GM18873 (cell line): ENCODE results near the gene INKA2.
"Not testable (repeated sequence)": the region's sequence is repeated elsewhere in the genome, so short reads cannot be mapped to it uniquely, and the experiment has no call there.

ENCODE experiments used
- ATAC-seq: cut with Tn5 transposase; IDR thresholded peaks from one replicate; pipeline ENCODE4 v1.9.1; 2021; ENCODE audit warnings: mild to moderate bottlenecking, moderate library complexity, moderate number of reproducible peaks; ENCODE audit not compliant: unreplicated experiment, low FRiP score

INKA2 gene

DNA sequence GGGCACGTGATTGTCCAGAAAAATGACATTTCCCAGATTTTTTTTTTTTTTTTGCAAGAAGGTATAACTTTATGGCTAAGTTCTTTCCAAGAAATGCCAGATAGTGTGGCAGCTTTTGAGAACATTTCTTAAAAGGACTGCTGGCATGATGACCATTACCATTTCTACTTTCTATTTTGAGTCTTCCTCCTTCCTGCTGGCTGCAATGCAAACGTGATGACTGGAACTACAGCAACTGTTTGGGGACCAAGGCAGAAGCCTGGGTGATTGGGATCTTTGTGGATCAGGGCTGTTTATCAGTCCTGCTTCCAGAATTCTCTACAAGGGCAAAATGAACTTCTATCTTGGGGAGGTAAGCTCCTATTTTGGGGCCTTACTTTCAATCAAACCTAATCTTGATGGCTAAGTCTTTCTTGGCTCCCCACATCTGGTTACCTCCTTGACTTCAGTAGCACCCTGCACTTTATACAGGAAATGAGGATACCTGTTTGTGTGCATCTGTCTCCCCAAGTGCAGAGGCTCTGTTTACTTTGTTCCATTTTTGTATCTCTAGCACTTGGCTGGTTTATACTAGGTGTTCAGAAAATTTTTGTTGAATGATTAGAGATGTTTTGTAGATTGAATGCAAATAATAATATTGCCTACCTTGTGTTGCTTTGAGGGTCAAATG, 12.8 kb upstream of the INKA2 start:
- no peak for ATAC-seq

DNA sequence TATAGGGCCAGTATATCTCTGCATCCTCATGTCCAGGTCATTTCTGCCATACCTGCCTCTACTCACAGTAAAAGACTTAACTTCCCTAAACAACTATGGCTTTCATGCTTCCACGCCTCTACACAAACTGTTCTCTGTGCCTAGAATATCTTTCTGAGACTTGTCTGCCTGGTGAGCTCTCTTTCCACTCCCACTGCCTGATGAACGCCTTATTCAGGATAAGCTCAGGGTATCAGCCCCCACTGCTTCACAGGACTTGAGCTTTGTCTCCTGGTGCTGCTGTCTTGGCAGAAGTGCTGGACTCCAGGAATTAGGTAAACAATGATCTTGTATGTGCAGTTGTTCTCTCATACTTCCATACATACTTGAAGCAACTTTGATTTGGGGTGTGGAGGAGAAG, 11.7 kb upstream of the INKA2 start:
- no peak for ATAC-seq

DNA sequence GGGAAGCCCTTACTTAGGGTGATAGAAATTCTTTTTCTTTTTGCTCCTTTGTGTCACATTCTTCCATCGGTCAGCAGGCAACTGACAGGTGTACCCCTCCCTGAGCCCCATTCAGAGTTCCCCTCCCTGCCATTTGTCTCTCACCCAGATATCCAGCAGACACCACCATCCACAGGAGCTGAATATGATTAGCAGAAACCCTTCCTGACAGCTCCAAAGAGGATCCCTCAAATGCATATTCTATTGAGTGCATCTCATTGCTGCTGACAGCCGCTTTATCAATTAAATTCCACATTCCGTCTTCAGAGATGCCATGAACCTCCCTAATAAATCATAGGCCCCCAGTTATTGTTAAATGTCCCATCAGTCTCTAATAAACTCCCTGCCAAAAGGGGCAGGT, 10.4 kb upstream of the INKA2 start:
- no peak for ATAC-seq

DNA sequence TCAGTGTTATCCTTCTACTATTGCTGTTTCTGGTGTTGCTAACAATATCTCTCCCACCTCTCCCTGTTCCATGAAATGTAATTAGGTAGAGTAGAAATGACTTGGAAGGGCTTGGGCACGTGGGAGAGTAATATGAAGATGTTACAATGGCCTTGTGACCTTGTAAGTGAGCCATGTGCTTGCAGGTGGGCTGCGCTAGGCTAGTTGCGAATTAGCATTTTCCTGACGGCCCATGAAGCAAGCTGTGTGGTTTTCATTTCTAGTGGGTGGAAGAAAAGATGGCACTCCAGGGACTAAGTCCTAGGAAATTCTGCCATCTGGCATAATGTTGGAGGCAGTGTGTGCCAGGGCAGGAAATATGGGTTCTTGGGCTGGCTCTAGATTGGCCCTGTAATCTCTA, 8.8 kb upstream of the INKA2 start:
- ATAC-seq: no peak

DNA sequence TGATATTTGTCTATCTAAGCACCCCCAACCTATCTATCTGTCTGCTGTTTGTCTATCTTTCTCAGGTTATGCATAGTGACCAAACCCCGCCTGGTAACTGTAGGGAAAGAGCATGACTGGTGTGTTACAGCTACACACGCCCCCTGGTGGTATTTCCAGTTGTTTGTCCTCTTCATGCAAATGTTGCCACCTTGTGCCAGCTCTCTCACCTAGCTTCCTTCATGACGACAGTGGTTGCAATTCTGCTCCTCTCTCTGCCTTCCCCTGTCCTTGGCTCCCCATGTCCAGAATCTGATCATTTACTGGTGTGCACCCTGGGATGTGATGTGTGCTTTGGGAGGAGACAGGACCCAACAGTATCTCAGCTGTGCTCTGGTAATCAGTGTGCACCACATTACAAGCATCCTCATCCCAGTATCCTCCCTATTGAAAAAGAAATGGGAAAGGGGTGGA, 8.1 kb upstream of the INKA2 start:
- ATAC-seq: no peak

DNA sequence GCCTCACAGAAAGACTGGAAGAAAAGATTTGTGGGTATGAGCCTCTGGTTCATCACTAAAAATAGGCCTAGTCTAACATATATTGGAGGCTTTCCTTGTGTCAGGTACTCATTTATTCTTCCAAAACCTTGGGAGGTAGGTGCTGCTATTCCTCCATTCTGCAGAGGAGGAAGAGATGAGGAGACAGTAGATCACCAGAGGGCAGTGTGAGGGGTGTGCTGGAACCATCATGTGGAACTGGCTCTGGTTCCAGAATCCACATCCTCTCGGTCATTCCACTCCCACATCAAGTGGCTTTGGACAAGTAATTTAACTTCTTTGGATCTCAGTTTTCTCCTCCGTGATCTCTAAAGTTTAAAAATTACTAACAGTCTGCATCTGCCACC, 7.4 kb upstream of the INKA2 start:
- no peak for ATAC-seq

DNA sequence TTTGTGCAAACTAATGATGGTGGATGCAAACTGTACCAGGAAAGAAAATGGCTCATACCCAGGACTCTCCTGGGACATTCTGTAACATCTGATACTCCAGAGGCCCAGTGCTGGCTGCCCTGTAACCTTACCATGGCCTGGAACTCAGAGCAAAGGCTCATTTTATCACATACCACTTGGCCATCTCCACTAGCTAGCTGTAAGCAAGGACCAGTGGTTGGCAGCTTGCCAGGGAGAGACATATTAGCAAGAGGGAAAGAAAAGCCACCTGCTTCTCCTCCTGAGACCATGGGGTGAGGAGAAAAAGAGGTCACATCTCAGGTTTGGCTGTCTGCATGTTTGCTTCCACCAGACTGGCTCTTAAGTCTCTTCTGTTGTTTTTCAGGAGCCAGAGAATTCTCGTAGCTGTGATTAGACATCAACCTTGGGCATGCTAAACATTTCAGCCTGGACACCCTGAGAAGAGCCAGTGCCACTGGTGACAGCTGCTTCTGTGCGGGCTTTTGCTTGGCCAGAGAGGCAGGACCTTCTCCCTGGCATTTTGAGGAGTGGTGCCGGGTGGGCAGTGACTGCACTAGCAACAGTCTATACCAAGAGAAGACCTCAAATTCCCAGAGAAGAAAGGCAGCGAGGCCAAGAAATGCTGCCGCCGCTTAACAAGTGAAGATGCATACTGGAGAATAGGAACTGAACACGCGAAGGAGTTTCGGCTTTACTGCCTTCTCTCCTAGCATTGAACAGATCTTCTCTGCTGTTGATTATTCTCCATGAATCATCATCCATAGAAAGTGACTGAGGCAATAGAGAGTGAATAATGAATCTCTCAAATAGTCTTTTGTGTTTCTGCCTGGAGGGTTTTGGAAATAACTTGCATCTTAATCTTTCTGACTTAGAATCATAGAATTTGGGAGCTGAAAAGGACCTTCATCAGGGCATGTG, 6.7 kb upstream of the INKA2 start:
- ATAC-seq: no peak

DNA sequence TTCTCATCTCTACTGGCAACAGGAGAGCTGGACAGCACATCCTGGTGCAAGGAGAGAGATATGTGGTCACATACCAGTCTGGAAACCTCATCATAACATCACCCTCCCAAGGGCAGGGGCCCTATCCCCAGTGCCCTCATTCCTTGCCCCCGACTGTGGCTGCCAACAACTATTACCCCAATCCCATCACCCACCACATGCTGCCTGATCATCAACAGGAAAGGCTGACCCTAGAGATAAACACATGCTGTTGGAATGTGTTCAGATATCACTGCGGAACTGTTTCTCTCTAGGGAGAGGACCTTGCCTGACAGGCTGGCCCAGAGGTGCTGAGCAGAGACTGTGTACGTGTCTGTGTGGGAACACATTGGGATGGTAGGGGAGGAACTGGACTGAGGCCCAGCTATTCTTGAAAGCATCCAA, 4.5 kb upstream of the INKA2 start:
- ATAC-seq: no peak

DNA sequence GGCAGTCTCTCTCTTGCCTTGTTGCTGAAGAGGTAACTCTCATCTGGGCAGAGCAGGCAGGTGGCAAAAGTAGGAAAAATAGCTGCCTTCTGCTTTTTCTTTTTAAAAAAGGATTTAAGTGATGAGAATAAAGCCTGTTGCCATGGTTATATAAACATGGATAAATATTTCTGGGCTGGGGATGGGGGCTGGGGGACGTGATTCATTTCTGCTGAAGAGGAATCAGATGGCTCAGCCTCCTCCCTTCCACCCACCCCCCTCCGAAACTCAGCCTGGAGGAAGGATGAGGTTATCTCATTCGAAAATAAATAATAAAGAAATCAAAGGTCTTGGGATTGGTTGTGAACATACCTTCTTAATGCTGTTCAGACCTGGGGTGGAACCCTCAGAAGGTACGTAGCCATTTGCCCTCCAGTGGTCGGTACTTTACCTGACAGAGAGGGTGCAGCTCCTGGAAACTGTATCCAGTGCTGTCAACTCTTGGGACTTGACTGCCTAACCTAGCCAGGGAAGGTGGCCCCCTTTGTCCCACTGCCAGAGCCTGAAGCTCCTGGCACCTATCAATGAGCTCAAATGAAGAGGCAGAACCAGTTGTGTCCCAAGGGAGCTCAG, 3.8 kb upstream of the INKA2 start:
- ATAC-seq: no peak

DNA sequence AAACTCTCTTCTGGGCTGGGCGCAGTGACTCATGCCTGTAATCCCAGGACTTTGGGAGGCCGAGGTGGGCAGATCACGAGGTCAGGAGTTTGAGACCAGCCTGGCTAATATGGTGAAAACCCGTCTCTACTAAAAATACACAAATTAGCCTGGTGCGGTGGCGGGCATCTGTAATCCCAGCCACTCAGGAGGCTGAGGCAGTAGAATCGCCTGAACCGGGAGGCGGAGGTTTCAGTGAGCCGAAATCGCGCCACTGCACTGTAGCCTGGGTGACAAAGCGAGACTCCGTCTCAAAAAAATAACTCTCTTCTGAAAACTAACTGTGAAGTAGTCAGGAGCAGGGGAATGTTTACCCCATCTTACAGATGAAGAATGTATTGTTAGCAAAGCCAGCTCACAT, 3.1 kb upstream of the INKA2 start:
- not testable (repeated sequence) for ATAC-seq

DNA sequence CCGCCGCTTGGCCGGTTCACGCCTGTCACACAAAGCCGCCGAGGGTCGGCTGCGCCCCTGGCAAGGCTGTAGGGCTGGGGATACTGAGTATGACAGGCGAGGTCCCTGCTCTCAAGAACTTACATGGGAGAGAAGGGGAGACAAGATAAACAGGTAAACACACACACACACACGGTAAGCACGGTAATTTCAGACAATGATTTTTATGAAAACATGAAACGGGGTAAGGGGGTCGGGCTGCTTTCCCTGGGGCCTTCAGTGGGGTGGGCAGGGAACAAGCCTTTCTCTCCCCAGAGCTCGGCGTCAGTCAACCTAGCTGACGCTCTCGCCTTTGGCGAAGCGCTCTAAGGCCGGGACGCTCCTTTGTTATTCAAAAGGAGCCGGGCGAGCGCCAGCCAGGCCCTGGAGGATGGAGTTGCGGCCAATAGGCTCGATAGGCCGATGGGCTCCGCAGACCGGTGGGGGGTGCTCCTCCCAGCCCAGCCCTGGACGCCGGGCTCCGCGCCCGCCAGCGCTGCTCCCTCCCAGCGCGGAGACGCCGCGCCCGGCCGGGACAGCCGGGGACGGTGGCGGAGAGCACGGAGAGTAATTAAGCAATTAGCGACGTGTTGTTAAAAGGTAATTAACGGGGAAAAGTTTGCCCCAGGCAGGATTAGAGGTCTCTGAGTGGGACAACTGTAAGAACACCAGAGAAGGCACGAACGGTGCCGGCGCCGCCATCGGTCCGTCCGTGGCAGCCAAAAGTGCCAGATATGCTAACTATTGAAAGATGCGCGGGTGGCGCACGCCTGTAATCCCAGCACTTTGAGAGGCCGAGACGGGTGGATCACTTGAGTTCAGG, 950 bp upstream of the INKA2 start:
- no peak for ATAC-seq

DNA sequence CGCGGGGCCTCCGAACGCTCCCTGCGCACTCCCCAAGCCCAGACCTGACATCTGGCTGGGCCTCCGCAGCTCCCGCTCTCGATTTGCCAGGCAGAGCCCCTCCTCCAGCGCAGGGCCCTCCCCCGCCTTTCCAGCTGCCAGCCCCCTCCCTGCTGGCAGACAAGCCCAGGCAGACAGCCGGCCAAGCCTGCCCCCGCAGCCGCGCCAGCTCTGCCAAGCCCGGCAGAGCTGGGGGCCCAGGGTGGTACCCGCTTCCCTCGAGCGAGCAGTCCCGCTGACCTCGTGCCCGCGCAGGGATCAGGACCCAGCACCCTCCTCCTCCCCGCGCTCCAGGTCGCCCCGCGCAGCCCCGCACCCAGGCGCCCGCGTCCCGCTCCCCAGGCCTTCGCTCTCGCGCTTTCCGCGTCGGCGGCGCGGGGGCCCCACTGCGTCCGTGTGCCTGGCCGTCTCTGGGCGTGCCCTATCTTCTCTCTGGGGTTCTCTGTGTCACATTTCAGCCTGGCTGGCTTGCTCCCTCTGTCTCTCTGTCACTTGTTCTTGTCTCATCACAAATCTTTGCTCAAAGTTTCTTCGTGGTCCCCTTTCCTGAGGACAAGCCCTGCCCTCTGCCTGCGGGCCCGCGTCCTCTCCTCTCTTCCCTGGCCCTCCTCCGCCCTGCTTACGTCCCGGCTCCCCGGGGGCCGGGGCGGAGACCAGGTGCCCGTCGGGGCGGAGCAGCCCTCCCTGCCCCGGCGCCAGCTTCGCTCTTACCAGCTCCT, 580 bp downstream of the INKA2 start:
- ATAC-seq: peak; percentile 21

DNA sequence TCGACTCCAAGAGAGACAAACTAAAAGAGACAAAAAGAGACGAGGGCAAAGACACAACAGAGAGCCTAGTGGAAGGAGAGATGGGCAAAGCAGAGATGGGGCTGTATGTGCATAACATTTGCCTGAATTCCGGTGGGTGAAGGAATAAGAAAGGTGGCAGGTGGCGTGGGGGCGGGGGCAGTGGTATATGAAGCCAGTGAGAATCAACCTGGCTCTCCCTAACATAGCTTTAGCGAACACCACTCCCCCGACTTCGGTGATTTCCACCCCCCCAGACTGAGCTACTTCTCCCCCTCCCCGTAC, 1.1 kb downstream of the INKA2 start:
- ATAC-seq: no peak

DNA sequence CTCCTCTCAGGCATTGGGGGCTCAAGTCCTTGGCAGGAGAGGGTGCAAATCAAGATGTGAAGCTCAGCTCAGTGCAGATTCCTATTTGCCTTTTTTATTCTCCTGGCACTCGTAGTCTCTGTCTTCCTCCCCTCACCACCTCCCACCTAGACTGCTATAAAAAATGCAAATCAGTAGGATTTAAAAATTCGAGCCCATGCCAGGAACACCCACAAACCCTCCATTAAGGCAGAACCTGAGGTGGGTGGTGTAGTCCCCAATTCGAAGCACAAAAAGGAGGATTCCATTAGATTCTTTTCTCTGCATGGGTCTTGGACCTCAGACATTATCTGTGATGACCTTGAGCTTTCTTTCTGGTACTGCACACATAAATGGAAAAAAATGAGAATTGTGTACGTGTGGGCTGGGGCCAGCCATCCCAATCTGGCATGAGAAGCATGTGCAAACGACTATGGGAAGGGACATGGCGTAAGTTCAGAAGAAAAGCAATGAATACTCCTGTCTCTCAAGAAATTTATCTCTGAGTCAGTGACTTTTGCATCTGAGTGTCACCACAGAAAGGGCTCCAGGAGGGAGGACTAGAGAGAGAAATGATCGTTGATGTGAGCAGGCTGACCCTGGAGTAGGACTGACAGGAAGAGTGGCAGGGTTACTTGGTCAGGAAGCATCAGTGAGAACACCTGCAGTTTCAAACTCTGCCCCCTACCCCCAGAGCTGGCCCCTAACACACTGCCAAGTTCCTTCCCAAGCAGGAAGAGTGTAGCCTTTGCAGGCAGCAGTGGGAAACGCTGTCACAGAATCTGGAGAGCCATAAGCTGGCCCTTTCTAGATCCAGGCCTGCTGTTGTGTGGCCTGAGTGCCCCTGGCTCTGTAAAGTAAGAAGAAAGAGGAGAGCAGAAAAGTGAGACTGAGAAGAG, 1.7 kb downstream of the INKA2 start:
- no peak for ATAC-seq

DNA sequence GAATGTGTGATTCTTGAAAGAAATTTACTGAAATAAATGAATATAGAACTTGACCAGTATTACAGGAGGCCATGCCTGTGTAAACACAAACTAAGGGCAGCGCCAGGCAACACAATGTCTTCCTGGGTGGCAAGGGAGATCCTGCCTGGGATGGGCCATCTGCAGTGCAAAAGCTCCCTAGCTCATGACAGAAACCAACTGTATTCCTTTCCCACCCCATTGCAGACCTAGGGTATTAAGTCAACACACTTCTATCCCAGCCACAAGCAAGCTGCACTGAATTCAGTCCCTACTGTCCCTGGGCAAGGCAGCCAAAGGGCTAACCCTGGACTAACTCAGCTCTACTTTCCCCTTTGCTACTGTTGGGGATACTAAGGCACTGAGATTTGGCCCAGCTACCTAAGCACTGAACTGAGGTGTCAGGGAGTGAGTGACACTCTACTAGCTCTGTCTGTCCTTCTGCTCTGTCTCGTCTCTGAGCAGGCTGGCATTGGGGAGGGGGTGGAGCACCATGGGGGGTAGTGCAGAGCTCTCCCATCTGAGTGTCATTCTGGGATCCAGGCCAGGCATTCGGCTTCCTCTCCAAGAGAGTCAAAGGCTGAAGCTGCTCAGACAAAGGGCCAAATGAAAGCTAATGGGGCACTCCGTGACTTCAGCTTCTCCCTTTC, 2.5 kb downstream of the INKA2 start:
- no peak for ATAC-seq

DNA sequence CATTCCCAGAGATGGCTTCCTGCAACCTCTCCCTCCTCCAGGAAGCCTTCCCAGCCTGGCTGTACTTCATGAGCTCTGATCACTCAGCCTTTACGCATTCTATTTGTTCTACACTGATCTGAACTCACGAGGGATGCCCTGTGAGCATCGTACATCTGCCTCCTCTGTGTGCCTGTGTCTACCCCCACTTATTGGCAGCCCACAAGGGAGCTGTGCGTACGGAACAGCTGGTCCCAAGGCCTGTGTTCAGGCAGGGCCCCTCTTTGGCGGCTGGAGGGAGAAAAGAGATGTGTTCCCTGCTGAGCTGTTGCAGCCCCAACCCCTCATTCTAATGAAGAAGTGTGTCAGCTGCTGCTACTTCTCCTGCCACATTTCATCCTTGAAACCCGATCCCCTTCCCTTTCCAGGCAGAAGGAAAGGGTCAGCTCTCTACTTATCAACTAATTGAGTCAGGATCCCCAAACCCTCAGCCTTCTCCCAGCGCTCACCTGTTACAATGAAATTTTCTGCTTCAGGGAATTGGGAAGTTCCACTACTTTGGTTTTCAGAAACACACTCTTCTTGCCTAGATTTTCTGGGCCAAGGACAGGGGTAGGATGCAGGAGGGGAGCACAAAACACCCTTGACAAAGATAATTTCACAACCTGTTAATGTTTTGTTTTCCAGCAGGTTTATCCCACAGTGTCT, 3.2 kb downstream of the INKA2 start:
- no peak for ATAC-seq

DNA sequence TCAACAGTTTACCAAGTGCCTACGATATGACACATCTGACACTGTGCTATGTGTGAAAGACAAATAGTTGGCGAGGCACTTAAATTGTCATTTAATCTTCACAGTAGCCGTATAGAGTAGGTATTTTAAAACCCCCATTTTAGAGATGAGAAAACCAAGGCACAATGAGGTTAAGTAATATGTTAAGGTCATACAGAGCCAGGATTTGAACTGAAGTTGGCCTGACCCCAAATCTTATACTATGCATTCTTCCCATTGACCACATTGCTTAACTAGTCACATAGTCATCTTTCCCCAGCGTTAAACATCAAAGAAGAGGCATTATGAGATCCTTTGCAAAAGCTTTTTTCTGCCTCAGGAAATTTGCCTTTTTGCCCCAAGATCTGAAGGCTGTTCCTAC, 3.9 kb downstream of the INKA2 start:
- no peak for ATAC-seq

DNA sequence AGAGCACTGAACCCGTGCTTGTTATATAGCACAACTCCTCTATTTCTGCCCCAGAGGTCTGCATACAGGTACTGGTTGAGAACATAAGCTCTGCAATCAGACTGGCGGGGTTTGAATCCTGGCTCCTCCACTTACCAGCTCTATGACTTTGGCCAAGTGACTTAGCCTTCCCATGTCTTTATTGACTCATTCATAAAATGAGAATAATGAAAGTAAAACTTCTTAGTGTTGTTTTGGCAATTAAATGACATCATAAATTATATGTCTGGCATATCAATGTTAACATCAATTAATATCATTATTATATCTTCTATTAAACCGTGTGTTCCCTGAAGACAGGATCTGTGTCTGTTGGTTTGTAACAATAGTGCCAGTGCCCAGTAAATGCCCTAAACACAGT, 4.3 kb downstream of the INKA2 start:
- ATAC-seq: no peak
